ENCODE results near the gene EP300. TPM values are rescaled to one million over a fixed set of nuclear protein-coding genes. Genes with fewer than 3 reads are reported as not detected.

The EP300 gene
- polyA plus RNA-seq, 3 donors: 5.7 to 81.6 (median 16.8) TPM

DNA sequence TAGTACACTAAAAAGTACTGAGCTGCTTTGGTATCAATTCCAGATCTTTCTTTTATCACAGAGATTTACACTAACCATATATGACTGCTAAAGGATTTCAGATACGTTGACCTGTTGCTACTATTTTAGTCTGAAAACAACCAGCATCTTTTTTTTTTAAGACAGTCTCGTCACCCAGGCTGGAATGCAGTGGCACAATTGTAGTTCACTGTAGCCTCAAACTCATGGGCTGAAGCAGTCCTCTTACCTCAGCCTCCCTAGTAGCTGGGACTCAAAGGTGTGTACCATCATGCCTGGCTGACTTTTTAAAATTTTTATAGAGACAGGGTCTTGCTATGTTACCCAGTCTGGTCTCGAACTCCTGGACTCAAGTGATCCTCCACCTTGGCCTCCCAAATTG lies 88.5 kb downstream of the EP300 start:
- no peak for DNase-seq
- Histone ChIP-seq H2AFZ (ENCODE audit: insufficient read depth, low read depth, low read length, poor library complexity, severe bottlenecking) (no peak overlapping the region), H3K27ac (ENCODE audit: low read depth in 1 of 2, low read length in 2 of 2) (peak overlapping the region in 1 of 2 donors; percentile 56), H3K27me3 (ENCODE audit: control insufficient read depth in 2 of 2, insufficient read depth in 2 of 2, low read length in 2 of 2) (no peaks in the 10 kb centered on the region), H4K20me1 (ENCODE audit: insufficient read depth, low read length) (peaks cover 57% of the 10 kb centered on the region), H3K36me3 (replicated peaks in 1 of 2; ENCODE audit: control insufficient read depth in 1 of 2, insufficient read depth in 2 of 2, low read length in 2 of 2) (peaks cover 40 to 46% of the 10 kb centered on the region in 2 donors), H3K4me2 (replicated peaks; ENCODE audit: extremely low read depth, low read length, poor library complexity, severe bottlenecking) (no peak overlapping the region), H3K4me3 (replicated peaks in 1 of 3; ENCODE audit: low read depth in 2 of 3, low read length in 3 of 3) (no peak overlapping the region), H3K4me1 (ENCODE audit: control insufficient read depth in 1 of 2, insufficient read depth in 2 of 2, low read length in 2 of 2) (peaks cover 8 to 9% of the 10 kb centered on the region in 2 donors), H3K79me2 (ENCODE audit: insufficient read depth, low read length) (no peaks in the 10 kb centered on the region), H3K9me3 (replicated peaks in 1 of 2; ENCODE audit: control insufficient read depth in 1 of 2, insufficient read depth in 1 of 2, low read length in 2 of 2) (no peaks in the 10 kb centered on the region), H3K9ac (ENCODE audit: insufficient read depth, low read length, poor library complexity, severe bottlenecking) (no peak overlapping the region)
- peaks cover 9% of the 10 kb centered on the region for H3K4me1 Mint-ChIP-seq
- peaks cover under 1 to 2% (median 2%) of the 10 kb centered on the region in 3 donors for H3K27me3 Mint-ChIP-seq (ENCODE audit: low read depth in 3 of 3)
- no peak overlapping the region for H3K4me3 Mint-ChIP-seq
- H3K36me3 Mint-ChIP-seq: peaks cover 31 to 36% of the 10 kb centered on the region in 2 donors
- TF ChIP-seq, protein P1, sequence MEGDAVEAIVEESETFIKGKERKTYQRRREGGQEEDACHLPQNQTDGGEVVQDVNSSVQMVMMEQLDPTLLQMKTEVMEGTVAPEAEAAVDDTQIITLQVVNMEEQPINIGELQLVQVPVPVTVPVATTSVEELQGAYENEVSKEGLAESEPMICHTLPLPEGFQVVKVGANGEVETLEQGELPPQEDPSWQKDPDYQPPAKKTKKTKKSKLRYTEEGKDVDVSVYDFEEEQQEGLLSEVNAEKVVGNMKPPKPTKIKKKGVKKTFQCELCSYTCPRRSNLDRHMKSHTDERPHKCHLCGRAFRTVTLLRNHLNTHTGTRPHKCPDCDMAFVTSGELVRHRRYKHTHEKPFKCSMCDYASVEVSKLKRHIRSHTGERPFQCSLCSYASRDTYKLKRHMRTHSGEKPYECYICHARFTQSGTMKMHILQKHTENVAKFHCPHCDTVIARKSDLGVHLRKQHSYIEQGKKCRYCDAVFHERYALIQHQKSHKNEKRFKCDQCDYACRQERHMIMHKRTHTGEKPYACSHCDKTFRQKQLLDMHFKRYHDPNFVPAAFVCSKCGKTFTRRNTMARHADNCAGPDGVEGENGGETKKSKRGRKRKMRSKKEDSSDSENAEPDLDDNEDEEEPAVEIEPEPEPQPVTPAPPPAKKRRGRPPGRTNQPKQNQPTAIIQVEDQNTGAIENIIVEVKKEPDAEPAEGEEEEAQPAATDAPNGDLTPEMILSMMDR (IDR thresholded peaks at IDR 0.05): no peak
- H3K27ac Mint-ChIP-seq: peak overlapping the region in 5 of 7 donors; percentile 55 to 92 (median 80)
- WGBS (ENCODE audit: insufficient coverage): 89% methylated on average over 3 of the region's 3 CpGs
- peaks cover 0 to 2% (median 0%) of the 10 kb centered on the region in 7 donors for H3K9me3 Mint-ChIP-seq
- intact Hi-C loops (cut with micrococcal nuclease): no loop called here

DNA sequence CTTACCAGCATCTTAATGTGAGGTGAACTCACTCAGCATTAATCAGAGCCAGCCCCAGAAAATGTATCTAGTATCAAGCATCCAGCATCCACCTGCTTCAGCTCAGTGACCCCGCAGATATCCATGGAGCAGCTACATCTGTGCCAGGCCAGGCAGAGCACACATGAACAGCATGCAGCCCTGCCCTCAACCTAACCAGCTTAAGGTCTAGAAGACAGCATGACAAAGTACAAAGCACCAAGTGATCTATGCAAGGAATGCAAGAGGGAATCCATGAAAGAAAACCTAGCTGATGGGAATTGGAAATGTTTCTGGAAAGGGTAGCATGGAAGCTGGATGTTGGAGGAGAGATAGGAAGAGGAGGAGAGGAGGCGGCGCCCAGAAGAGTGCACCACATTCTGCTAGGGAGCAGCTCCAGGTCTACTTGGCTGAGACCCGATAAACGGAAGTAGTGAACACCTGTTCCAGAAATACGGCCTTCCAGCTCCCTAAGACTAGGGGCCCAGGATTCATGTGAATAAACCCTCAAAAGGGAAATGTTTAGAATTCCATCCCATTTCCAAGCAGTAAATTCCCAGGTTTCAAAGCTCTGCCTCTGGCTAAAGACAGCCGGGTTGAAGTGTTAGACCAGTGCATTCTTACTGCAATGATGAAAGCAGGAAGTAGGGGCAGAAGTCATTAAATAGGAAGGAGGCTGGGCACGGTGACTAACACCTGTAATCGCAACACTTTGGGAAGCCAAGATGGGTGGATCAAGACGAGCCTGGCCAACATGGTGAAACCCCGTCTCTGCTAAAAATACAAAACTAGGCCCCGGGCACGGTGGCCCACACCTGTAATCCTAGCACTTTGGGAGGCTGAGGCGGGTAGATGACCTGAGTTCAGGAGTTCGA lies 89.2 kb downstream of the EP300 start:
- intact Hi-C loops (cut with micrococcal nuclease): no loop called here
- Mint-ChIP-seq H3K27me3 (ENCODE audit: low read depth in 3 of 3) (peaks cover 1 to 2% (median 2%) of the 10 kb centered on the region in 3 donors), H3K4me1 (peaks cover 9% of the 10 kb centered on the region), H3K36me3 (peaks cover 24 to 29% of the 10 kb centered on the region in 2 donors), H3K4me3 (no peak overlapping the region), H3K9me3 (peaks cover 0 to 2% (median 0%) of the 10 kb centered on the region in 7 donors), H3K27ac (peak overlapping the region in 6 of 7 donors; percentile 61 to 92 (median 68))
- no peaks in the 10 kb centered on the region for H3K9me3 ChIP-seq (replicated peaks in 1 of 2; ENCODE audit: control insufficient read depth in 1 of 2, insufficient read depth in 1 of 2, low read length in 2 of 2)
- H3K27me3 ChIP-seq (ENCODE audit: control insufficient read depth in 2 of 2, insufficient read depth in 2 of 2, low read length in 2 of 2): no peaks in the 10 kb centered on the region
- H3K36me3 ChIP-seq (replicated peaks in 1 of 2; ENCODE audit: control insufficient read depth in 1 of 2, insufficient read depth in 2 of 2, low read length in 2 of 2): peaks cover 33 to 40% of the 10 kb centered on the region in 2 donors
- peaks cover 8 to 9% of the 10 kb centered on the region in 2 donors for H3K4me1 ChIP-seq (ENCODE audit: control insufficient read depth in 1 of 2, insufficient read depth in 2 of 2, low read length in 2 of 2)
- TF ChIP-seq, protein P1 (IDR thresholded peaks at IDR 0.05): no peak
- no peak overlapping the region for H2AFZ ChIP-seq (ENCODE audit: insufficient read depth, low read depth, low read length, poor library complexity, severe bottlenecking)
- peak overlapping the region; percentile 20 for H3K4me2 ChIP-seq (replicated peaks; ENCODE audit: extremely low read depth, low read length, poor library complexity, severe bottlenecking)
- no peaks in the 10 kb centered on the region for H3K79me2 ChIP-seq (ENCODE audit: insufficient read depth, low read length)
- H3K4me3 ChIP-seq (replicated peaks in 1 of 3; ENCODE audit: low read depth in 2 of 3, low read length in 3 of 3): no peak overlapping the region
- H4K20me1 ChIP-seq (ENCODE audit: insufficient read depth, low read length): peaks cover 51% of the 10 kb centered on the region
- 18% methylated on average over 10 of the region's 15 CpGs for WGBS (ENCODE audit: insufficient coverage)
- H3K9ac ChIP-seq (ENCODE audit: insufficient read depth, low read length, poor library complexity, severe bottlenecking): no peak overlapping the region
- peak; percentile 63 to 75 (median 67) for DNase-seq
- H3K27ac ChIP-seq (ENCODE audit: low read depth in 1 of 2, low read length in 2 of 2): peak overlapping the region in 1 of 2 donors; percentile 56
